HepG2 (cell line): ENCODE measurements around the gene SLC34A3. TPM values are rescaled to one million over a fixed set of nuclear protein-coding genes. Genes with fewer than 3 reads are reported as not detected.

ENCODE experiments used
- ARHGAP35 ChIP-seq: sonication (generic); formaldehyde crosslinking; IDR thresholded peaks from 2 replicates; pipeline ENCODE4 v1.9.0; 2022; ENCODE audit warnings: mild to moderate bottlenecking, inconsistent platforms, moderate library complexity, missing genetic modification reagents, borderline replicate concordance
- ATRX ChIP-seq: sonication (generic); formaldehyde crosslinking; IDR thresholded peaks from 2 replicates; pipeline ENCODE4 v1.4.0; 2020; ENCODE audit warnings: missing genetic modification reagents, borderline replicate concordance
- CHD2 ChIP-seq: IDR thresholded peaks from 2 replicates; pipeline ENCODE4 v1.6.1; 2011; ENCODE audit warnings: low read depth, low read length, improper control_type of control experiment
- KDM4B ChIP-seq: sonication (generic); formaldehyde crosslinking; IDR thresholded peaks from 2 replicates; pipeline ENCODE4 v1.4.0; 2020; ENCODE audit warnings: missing genetic modification reagents
- KMT2B ChIP-seq: IDR thresholded peaks from 2 replicates; pipeline ENCODE4 v1.6.1; 2016; ENCODE audit warnings: missing genetic modification reagents, missing compliant biosample characterization
- NFAT5 ChIP-seq: sonication (generic); formaldehyde crosslinking; IDR thresholded peaks from 2 replicates; pipeline ENCODE4 v1.4.0; 2020; ENCODE audit warnings: missing genetic modification reagents
- PAXIP1 ChIP-seq: sonication (generic); formaldehyde crosslinking; conservative IDR thresholded peaks from 2 replicates; pipeline ENCODE4 v1.4.0; 2020; ENCODE audit warnings: mild to moderate bottlenecking, missing genetic modification reagents, moderate library complexity
- PBX3 ChIP-seq: sonication (generic); formaldehyde crosslinking; IDR thresholded peaks from 2 replicates; pipeline ENCODE4 v1.8.1; 2023; ENCODE audit warnings: missing genetic modification reagents, inconsistent platforms, borderline replicate concordance
- PPARG ChIP-seq: conservative IDR thresholded peaks from 2 replicates; pipeline ENCODE4 v1.6.1; 2016; ENCODE audit warnings: missing biosample characterization, missing genetic modification reagents
- RBM39 ChIP-seq: fragments of 200-400 bp; formaldehyde crosslinking; IDR thresholded peaks from one replicate; pipeline ENCODE4 v1.6.1; 2018; ENCODE audit warnings: antibody characterized with exemption, mild to moderate bottlenecking, low read depth, low read length; ENCODE audit not compliant: poor library complexity, severe bottlenecking
- SALL1 ChIP-seq: sonication (generic); formaldehyde crosslinking; IDR thresholded peaks from 2 replicates; pipeline ENCODE4 v1.8.0; 2022; ENCODE audit warnings: mild to moderate bottlenecking, missing genetic modification reagents
- SNRNP70 ChIP-seq: fragments of 200-400 bp; formaldehyde crosslinking; IDR thresholded peaks from 2 replicates; pipeline ENCODE4 v1.6.1; 2017; ENCODE audit warnings: mild to moderate bottlenecking, low read depth, low read length, moderate library complexity
- ZMYM3 ChIP-seq: sonication (generic); formaldehyde crosslinking; IDR thresholded peaks from 2 replicates; pipeline ENCODE4 v1.5.1; 2020; ENCODE audit warnings: mild to moderate bottlenecking, missing genetic modification reagents
- ZNF577 ChIP-seq: sonication (generic); formaldehyde crosslinking; IDR thresholded peaks from 2 replicates; pipeline ENCODE4 v1.4.0; 2020; ENCODE audit warnings: mild to moderate bottlenecking, low read depth, missing genetic modification reagents, borderline replicate concordance
- polyA plus RNA-seq, 8 experiments: library from polyadenylated mRNA; depleted of rRNA in 3 of 8; stranded (reverse) in 7 of 8; unstranded in 1 of 8; fragments of >200 nt; fragmentation: Illumina TruSeq in 4 of 8; extraction: Trizol in 4 of 8; gene quantifications; 2 replicates each; pipeline versions ENCODE4 v1.2.1 to v1.2.3, GENCODE V29; 2011 to 2016; ENCODE audit warnings: low read depth in 4 of 8, missing spikeins in 1 of 8, mixed read lengths in 1 of 8; ENCODE audit not compliant: insufficient read depth in 1 of 8
- total RNA-seq, 5 experiments: library from RNA; depleted of rRNA; stranded (reverse); fragments of >200 nt; fragmentation: Illumina TruSeq; extraction: Trizol; gene quantifications; 2 replicates each; pipeline ENCODE4 v1.2.3, GENCODE V29; 2016; ENCODE audit warnings: low read depth in 1 of 5

SLC34A3 gene
- total and polyA plus RNA-seq, 2 of the 13 experiments (the other 11 are each of a cell fraction or from before 2014, with no cell fraction given) = 0.07 to 1.0 TPM

GRCh38 chr9:137195525-137196220 is 35.0 kb upstream of the SLC34A3 start (continued):
- no peak for TF ChIP-seq KMT2B (CRISPR knock-in tag)
- no peak for TF ChIP-seq RBM39
- TF ChIP-seq ZNF577 (CRISPR knock-in tag) = no peak
- TF ChIP-seq ZMYM3 (CRISPR knock-in tag) = peak; percentile 91
- TF ChIP-seq SNRNP70 = no peak
- no peak for TF ChIP-seq SALL1 (CRISPR knock-in tag)
- TF ChIP-seq PBX3 (CRISPR knock-in tag) = no peak
- no peak for TF ChIP-seq ATRX (CRISPR knock-in tag)
- no peak for TF ChIP-seq NFAT5 (CRISPR knock-in tag)
- no peak for TF ChIP-seq ARHGAP35 (CRISPR knock-in tag)
- TF ChIP-seq KDM4B (CRISPR knock-in tag) = no peak
- TF ChIP-seq PPARG = peak; percentile 68; the same call in 1 of the 2 replicates
- TF ChIP-seq PAXIP1 (CRISPR knock-in tag) = peak; percentile 42; the same call in 1 of the 2 replicates
- no peak for TF ChIP-seq CHD2
